HG02884 (cell line): Measurements from ENCODE around the gene S100A13.
"Not testable (repeated sequence)": the region's sequence is repeated elsewhere in the genome, so short reads cannot be mapped to it uniquely, and the experiment has no call there.

Experiments used
- ATAC-seq: cut with Tn5 transposase; IDR thresholded peaks from one replicate; pipeline ENCODE4 v1.9.1; 2021; ENCODE audit warnings: mild to moderate bottlenecking, moderate library complexity; ENCODE audit not compliant: unreplicated experiment

The S100A13 gene

DNA sequence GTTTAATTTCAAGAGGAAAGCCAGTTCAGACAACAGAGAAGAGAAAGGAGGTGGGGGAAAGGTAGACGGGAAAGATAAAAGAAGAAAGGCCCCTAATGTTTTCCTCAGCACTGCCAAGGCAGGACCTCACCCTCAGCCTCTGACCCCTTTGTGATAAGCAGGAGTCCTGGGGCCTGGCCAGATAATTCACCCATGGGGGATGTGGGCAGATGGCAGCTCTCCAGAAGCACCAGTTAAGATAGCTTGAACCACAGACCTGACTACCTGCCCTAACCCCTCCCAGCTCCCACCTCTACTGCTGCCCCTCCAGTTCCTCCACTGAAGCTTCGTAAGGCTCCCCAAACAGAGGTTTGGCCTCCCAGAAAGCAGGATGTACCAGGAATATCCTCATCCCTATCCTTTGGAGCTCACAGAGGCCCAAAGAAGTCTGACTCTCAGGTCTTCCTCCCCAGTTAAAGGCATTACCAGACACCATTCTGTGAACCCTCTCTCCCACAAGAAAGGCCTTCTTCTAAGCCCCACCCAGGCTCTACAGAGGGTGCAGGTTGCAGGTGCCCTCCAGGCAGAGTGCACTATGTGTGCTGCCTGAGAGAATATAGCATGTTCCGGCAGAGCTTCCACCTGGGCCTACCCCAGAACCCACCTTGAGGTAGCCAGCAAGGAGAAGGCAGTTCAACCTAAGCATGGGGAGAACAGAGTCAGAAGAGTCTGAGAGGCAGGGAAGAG is 22.0 kb upstream of the S100A13 start:
- ATAC-seq = no peak

DNA sequence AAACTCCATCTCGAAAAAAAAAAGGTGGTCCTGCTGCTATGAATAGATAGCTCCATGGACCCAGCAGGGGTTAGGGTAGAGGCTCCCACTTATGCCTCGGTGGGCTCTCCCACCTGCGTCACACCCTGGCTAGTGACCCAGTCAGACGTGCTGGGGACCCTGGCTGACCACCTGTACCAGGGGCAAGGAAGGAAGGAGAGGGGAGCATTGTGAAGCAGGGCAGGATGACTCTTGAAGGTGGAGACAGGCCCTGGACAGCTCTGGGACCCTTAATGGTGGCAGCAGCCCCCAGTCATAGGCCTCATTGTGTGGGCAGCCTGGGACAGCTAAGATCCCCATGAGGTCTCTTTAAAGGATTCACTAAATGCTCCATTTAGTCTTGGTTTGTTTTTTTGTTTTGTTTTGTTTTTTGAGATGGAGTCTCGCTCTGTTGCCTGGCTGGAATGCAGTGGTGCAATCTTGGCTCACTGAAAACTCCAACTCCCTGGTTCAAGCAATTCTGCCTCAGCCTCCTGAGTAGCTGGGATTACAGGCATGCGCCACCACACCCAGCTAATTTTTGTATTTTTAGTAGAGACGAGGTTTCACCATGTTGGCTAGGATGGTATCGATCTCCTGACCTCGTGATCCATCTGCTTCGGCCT is 20.8 kb upstream of the S100A13 start:
- no peak for ATAC-seq

DNA sequence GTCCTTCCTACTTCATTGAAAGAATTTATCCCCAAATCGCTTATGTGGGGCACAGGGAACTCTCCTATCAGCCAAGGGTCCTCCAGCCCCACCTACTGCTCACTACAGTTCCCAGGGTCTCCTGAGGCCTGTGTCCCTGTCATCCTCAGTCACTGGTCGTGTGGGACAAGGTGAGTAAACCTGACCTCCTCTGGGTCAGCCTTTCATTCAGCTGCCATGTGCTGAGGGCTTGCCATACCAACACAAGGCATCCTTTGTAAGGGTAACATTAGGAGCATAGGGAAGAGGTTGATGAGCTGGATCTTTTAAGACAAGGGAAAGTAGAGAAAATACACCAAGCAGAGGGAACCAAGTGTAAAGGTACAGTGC is 20.0 kb upstream of the S100A13 start:
- ATAC-seq = no peak

- no peak for ATAC-seq
Measured at GRCh38 chr1:153646672-153647345, 19.5 kb upstream of the S100A13 start.

- ATAC-seq = no peak
Measured at GRCh38 chr1:153643816-153644215, 16.5 kb upstream of the S100A13 start.

- ATAC-seq = no peak
Measured at GRCh38 chr1:153643100-153643499, 15.8 kb upstream of the S100A13 start.

GRCh38 chr1:153642161-153642560 is 14.9 kb upstream of the S100A13 start:
- ATAC-seq = no peak

DNA sequence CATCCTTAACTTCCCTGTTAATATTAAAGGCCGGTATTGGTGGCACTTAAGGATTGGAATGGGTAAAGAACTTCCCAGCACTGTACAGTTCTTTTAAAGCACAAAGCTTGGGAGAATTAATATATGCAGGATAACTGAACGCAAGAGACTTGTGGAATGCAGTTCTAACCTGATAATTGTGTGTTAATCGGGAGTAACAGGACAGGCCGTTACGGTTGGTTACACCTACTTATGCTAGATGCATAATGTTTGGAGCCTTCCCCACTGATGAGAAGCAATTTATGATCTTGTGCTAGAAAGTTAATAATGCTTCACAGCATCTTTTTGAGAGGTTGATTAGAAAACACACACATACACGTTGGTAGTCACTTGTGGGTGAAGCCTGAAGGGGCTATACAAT is 13.6 kb upstream of the S100A13 start:
- ATAC-seq = no peak

DNA sequence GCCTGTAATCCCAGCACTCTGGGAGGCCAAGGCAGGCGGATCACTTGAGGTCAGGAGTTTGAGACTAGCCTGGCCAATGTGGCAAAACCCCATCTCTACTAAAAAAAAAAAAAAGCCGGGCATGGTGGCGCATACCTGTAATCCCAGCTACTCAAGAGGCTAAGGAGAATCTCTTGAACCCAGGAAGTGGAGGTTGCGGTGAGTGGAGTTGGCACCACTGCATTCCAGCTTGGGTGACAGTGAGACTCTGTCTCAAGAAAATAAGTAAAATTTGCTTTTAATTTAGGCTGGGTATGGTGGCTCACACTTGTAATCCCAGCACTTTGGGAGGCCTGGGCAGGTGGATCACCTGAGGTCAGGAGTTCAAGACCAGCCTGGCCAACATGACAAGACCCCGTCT is 12.9 kb upstream of the S100A13 start:
- ATAC-seq = not testable (repeated sequence)

GRCh38 chr1:153639280-153639679 is 12.0 kb upstream of the S100A13 start:
- no peak for ATAC-seq

- ATAC-seq = no peak
Measured at GRCh38 chr1:153638261-153638660, 11.0 kb upstream of the S100A13 start.

DNA sequence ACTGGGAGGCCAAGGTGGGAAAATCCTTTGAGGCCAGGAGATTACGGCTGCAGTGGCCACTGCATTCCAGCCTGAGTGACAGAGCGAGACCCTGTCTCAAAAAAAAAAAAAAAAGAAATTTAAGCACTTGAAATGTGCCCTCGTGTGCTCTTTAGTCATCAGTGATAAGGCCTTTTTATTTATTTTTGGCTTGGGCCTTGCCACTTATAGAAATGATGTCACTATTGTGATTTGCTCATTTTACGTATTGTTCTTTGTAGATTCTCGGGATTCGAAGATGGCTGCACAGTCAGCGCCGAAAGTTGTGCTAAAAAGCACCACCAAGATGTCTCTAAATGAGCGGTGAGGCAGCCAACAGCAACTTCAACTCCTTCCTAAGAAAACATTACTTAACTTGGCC is 9.0 kb upstream of the S100A13 start:
- no peak for ATAC-seq

- no peak for ATAC-seq
Measured at GRCh38 chr1:153635872-153636271, 8.6 kb upstream of the S100A13 start.

DNA sequence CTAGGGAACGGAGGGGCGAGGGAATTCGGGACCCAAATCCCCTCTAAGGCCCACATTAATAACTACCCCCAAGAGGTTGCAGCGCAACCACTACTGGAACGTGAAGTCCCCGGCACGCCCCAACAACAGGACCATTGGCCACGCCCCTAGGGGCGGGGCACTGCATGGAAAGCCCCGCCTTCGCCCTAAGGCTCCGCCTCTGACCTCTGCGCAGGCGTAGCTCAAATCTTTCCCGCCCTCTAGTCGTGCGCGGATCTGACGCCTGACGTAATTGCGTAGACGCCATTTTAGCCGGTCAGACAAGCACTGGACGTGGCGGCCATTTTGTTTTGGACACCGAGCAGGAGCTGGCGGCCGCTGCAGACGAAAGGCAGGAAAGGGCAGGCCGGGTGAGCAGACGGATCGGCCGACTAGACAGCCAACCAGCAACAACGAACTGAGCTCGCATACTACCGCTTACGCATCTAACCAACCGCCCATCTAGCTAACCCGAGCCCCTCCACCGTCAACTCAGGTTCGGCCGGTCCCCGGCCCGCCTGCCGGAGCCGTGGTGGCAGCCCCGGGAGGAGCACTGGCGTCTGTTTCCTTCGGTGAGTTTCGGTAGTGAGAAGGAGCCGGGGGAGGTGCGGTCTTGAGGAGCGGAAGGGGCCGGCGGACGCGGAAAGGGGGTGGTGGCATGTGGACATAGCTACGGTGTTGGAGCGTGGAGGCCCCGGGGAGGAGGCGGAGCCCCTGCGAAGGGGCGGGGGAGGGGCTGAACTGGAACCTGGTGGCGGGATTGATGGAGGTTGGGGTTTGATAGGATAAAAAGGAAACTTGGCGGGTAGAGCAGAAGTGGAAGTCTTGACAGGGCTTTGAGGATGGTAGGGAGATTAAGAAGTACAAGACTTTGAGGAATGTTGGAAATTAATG is 6.7 kb upstream of the S100A13 start, which contains the start of gene CHTOP:
TSS of gene CHTOP (plus strand) at position 313 of the 912 bp plus-strand sequence. CDS start 2,523 bp downstream, outside the sequence.
- peak; percentile 86 for ATAC-seq

DNA sequence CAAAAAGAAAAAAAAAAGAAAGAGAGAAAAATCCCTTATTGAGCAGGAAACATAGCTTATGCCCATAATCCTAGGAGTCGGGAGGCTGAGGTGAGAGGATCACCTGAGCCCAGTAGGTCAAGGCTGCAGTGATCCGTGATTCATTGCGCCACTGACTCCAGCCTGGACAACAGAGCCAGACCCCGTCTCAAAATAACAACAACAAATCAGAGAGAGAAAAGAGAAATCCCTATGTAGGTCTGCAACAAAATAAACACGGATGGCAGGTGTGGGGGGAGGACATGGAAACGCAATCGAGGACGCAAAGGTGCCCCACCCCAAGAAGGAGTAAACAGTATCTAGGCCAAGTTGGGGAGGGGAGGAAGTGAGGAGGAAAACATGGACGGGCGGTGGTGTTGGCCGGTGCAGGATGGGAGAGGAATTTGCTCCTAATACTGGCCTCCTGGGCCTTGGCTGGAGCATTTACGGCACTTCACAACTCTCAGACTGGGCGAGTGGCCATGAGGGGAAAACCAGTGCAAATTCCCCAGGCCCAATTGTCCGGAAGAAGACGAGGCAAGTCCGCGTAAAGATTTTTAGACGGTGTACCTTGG is 6.0 kb upstream of the S100A13 start:
- ATAC-seq = no peak

GRCh38 chr1:153631047-153632022 is 4.0 kb upstream of the S100A13 start:
- no peak for ATAC-seq

DNA sequence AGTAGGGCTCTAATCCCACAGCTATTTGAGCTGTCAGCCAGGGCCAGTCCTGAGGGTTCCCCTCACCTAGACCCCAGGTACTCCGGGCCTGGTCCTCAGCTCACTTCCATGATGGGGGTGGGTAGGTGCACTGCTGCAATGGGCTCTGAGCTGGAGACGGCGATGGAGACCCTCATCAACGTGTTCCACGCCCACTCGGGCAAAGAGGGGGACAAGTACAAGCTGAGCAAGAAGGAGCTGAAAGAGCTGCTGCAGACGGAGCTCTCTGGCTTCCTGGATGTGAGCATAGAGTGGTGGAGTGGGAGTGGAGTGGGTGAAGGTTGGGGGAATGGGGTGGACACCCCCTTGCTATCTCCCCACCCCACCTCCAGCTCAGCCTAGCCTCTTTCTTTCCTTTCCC is 3.1 kb upstream of the S100A13 start:
- ATAC-seq = no peak

DNA sequence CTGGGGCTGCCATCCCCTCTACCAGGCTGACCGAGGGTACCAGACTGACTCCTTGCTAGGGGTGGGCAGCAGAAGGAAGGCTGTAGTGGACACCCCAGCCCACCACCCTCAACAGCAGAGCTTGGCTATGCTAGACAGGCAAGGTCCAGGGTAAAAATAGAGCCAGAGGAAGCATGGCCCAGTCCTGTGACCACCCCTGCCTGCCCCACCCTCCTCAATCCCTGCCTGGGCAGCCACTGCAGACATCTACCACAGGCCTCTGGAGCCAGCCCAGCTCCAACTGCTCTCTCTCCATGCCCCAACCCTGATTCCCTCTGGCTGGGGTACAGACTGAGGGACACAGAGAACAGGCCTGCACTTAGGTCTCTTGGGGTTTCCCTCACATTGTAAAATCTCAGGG is 2.7 kb upstream of the S100A13 start:
- ATAC-seq = no peak

DNA sequence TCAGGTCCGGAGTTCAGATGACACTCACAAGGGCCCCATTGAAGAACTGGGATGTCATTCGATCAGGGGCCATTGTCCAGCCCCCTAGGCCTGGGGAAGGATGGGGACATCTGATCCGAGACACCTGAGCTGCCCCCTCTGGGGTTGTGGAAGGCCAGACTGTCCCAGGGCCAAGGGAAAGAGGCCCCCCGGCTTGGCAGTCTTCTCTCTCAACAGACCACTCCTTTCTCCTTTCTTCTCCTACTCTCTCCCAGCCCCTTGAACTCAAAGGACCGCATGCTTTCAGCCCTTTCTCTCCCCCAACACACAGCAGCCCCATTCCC is 2.0 kb upstream of the S100A13 start:
- no peak for ATAC-seq
